DLD1 (cell line): ENCODE measurements around the gene RNU1-1.
"Not testable (repeated sequence)": the region's sequence is repeated elsewhere in the genome, so short reads cannot be mapped to it uniquely, and the experiment has no call there.

Experiments
- in situ Hi-C: cut with HindIII; loops from 2 replicates; pipeline ENCODE4 v1.10.0; 2017; ENCODE audit warnings: low sequenced_read_pairs

The RNU1-1 gene

DNA sequence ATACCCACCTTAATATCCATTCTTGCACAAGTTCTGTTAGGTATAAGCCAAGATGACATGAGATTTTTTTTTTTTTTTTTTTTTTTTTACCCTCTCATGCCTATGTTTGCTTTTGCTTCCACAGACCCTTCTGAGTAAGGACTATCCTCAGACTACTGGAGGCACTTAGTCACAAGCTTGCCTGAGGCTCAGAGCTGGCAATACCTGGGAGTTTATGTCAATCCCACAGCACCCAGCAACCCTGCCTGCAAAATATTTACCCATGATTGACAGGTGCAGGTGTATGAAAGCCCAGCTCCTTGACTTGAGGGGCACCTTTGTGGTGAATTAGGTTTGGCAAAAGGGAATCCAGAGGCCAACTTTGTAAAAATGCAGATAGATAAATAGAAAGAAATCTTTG is 11.7 kb upstream of the RNU1-1 start:
- in situ Hi-C loops = not testable (repeated sequence)

GRCh38 chr1:16521679-16522078 is 7.6 kb upstream of the RNU1-1 start:
- in situ Hi-C loops = not testable (repeated sequence)

DNA sequence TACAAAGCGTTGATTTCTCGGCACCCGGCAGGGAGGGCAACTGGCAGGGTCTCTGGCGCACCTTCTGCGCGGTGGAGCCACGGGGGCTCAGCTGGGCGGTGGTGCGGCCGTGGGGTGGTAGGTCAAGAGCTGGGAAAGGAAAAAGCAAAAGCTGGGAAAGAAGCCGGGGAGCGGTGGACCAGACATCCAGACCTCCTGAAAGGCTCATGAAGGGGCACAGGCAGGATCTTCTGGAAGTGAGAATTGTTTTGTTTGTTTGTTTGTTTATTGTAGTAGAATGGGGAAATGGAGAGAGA is 7.2 kb upstream of the RNU1-1 start:
- in situ Hi-C loops = no loop called here

DNA sequence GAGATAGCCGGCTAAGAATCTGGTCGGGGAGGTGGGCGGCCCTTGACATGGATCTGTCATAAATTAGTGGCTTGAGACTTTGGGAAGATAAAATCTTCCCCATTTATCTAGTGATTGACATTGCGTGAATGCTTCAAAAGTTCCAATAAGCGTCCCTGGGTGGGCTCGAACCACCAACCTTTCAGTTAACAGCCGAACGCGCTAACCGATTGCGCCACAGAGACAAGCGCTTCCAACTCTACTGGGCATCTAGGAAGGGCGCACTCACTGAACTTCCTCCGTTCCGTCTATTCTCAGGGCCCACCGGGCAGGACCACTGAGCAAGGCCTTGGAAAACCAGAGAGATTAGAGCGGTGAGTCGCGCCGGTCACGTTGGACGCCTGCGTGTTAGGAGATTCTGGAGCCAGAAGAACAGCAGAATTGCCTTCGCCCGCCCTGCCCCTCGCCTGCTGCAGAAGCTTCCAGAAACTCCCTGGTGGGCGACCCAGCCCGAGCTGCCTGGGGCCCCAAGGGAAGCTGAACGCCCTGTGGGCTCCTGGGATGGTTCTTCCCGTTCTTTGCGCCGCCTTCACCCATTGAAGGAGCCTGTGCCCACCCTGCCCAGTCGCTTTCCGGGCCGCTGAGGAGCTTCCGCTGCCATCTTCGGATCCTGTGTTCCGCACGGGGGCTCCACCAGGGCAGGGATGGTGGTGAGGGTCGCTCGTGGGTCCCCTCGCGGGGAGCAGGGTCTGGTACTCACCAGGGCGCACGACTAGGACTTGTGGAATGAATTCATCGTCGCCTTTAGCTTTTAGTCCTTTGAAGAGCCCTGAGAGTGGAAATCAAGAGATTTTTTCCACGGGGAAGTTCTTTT is 6.6 kb upstream of the RNU1-1 start:
- in situ Hi-C loops = not testable (repeated sequence)

GRCh38 chr1:16519255-16519951 is 5.3 kb upstream of the RNU1-1 start:
- in situ Hi-C loops = not testable (repeated sequence)

GRCh38 chr1:16518913-16519254 is 4.8 kb upstream of the RNU1-1 start:
- in situ Hi-C loops = not testable (repeated sequence)

DNA sequence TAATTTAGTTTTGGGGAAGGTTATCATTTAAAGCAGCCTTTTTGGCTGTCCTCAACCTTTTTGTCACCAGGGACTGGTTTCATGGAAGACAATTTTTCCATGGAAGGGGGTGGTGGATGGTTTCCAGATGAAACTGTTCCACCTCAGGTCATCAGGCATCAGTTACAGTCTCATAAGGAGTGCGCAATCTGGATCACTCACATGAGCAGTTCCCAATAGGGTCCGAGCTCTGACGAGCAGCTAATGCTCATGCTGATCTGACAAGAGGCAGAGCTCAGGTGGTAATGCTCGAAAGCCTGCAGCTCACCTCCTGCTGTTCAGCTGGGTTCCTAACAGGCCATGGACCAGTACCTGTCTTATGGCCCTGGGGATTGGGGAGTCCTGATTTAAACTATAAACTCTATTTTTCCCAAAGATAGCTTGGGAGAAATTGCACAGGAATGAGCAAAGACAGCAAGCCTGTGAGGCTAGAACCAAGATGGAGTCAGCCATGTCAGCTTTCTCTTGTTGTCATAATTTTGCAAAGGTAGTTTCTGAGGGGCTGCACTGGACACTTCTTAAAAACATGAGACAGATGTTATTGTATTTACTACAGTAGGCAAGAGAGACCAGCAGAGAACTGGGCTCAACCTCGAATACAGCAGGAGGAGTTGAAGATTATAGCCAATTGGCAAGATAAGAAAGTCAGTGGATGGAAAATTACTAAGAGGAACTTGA is 2.8 kb upstream of the RNU1-1 start:
- in situ Hi-C loops = not testable (repeated sequence)

DNA sequence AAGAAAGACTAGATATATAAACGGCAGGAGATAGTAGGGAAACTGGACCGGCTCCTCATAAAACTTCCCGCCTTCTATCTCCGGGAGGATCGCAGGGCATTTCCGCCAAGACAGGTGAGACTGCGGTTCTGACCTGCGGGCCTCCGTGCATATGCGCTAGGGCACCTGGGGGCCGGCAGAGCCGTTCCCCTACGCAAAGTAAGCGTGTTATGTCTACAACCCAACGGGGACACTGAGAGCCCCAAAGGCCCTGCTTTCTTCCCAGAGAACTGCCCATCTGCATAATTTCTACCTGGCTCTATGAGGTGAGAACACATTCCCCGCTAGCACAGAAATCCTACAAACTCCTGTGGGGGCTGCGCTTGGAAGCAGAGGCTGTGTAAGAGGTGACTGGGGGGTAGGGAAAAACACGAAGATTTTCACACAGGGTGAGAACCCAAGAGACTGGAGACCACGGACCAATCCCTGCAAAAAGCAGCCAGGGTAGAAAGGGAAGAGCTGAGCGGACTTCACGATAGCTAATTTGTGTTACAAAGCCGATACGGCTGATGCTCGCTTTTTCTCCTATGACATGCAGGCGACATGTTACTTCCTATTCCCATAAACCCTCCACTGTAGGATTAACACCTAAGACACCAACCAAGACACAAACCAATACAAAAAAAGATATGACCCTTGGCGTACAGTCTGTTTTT is 526 bp downstream of the RNU1-1 start:
- in situ Hi-C loops = not testable (repeated sequence)

DNA sequence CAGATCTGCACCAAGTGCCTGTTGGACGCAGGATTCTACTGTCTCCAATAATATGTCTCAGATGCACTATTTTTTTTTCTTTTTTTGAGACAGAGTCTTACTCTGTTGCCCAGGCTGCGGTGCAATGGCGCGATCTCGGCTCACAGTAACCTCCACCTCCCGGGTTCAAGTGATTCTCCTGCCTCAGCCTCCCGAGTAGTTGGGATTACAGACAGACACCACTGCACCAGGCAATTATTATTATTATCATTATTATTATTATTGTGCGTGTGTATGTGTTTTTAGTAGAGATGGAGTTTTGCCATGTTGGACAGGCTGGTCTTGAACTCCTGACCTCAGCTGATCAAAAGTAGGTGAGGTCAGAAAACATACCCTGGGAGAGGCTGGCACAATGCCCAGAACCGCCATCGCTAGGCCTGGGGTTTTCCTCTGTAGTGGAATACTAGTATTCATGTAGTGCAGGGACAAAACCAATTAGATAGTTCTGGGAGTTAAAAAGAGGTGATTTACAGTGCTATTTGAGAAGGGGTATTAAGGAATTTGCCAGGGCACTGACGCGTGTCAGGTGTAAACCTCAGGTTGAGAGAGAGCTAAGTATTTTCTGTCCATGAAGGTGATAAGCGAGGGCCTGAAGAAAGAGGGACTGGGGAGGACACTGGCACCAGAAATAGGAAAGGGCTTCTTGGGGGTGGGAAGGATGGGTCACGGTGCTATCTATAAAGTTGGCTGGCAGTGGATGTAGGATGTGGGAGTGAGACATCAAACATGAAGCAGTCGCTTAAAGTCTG is 1.3 kb downstream of the RNU1-1 start:
- in situ Hi-C loops = not testable (repeated sequence)

DNA sequence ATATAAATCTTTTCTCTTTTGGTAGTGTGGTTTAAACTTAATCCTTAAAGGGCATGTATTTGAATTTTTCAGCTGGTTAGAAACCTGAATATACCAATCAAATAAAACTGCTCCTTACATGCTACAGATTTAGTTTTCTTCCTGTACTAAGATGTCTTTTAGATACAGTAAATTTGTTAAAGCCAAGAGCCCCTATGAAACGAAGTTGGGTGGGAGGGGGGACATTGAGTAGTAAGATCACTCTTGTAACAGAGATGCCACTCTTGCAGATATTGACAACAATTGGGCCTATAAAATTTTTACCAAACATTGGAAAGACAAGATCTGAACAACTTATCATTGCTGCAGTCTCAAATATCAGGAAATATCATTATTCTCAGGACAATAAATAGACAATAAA is 2.2 kb downstream of the RNU1-1 start:
- in situ Hi-C loops = not testable (repeated sequence)

GRCh38 chr1:16508861-16509445 is 5.1 kb downstream of the RNU1-1 start:
- in situ Hi-C loops = not testable (repeated sequence)

GRCh38 chr1:16506364-16507136 is 7.5 kb downstream of the RNU1-1 start:
- in situ Hi-C loops = not testable (repeated sequence)

- in situ Hi-C loops = not testable (repeated sequence)
Observed at GRCh38 chr1:16505870-16506269, 8.2 kb downstream of the RNU1-1 start.

DNA sequence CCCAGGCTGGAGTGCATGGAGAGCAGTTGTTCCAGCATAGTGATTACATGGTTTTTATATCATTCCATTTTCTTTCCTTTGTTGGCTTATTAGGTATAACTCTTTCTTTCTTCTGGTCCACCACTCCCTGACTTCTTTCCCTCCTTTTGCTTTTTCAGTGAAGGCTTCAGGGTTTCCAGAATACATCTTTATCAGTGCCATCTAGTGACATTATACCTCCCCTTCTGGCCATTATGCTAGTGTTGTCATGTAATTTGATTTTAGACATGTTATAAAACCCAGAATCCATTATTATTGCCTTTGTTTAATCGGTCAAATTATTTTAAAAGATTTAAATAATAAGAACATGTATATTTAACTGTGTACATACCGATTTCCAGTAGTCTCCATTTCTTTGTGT is 10.6 kb downstream of the RNU1-1 start:
- in situ Hi-C loops = no loop called here

DNA sequence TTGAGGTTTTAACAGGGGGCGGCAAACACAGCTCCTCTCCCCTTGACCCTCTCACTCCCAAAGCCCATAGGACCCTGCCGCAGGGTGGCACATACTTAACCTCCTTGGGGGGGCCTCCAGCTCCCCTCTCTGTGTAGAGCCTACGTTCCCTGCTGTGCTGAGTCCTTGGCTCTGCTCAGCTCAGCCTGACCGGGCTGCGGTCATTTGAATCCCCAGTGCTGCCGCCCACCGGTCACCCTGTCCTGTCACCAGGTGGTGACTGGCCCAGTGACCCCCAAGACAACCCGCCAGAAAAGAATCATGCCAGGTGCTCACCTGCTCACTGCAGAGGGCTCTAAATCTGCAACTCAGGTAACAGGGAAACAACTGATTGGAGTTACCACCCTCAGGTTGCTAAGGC is 12.6 kb downstream of the RNU1-1 start:
- in situ Hi-C loops = not testable (repeated sequence)

DNA sequence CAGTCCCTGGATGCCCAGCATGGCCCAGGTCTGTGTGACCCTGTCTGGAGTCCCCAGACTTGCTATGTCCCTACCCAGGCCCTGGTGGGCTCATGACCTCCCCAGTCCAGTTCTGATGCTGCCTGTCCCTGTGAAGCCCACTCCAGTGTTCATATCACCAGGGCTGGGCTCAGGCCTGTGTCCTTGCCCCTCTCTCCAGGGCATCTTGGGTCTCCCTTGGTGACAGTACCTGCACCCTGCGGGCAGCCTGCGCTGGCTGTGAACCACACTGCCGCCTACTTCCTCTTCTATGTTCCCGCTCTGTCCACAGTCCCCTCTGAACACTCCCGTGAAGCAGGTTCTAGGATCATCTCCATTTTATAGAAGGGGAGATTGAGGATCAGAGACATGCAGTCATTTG is 13.1 kb downstream of the RNU1-1 start:
- in situ Hi-C loops = not testable (repeated sequence)

- in situ Hi-C loops = not testable (repeated sequence)
Observed at GRCh38 chr1:16500466-16500865, 13.6 kb downstream of the RNU1-1 start.

DNA sequence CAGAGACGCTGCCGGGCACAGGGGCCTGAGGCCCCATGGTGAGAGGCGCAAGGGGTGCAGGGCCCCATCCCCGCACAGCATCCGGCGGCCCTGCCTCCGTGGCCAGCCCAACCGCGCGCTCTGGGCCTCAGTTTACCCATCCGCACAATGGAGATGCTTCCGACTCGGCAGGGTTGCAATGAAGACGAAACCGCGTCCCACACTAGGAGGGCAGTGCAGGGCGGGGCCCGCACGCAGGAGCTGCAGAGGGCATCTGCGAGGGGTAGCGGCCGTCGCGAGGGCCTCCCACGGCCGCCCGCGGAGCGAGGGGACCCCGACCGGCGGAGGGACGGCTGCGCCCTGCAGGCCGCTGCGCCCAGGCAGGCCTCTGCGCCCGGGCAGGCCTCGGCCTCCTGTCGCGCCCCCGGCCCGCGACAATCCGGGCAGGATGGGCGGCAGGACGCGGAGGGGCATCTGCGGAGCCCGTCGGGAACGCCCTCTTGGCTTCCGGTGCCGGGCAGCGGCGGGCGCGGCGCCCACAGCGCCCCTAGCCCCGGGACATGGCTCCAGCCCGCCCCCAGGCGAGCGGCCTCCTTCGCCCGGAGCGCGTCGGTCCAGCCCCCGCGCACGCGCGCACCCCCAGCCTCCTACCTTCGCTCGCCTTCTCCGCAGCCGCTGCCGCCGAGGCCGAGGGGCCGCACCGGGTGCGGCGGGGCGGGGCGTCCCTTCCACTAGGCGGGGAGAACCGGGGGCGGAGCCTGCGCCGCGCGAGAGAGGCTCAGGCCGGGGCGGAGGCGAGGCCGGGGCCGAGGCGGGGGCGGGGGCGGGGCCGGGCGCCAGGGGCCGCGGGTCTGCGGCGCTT is 15.3 kb downstream of the RNU1-1 start:
- in situ Hi-C loops = no loop called here
